GM18508 (cell line): Measurements from ENCODE around the gene TSPEAR.
"Not testable (repeated sequence)": the region's sequence is repeated elsewhere in the genome, so short reads cannot be mapped to it uniquely, and the experiment has no call there.

ENCODE experiments used
- ATAC-seq: cut with Tn5 transposase; IDR thresholded peaks from one replicate; pipeline ENCODE4 v1.9.1; 2021; ENCODE audit warnings: moderate number of reproducible peaks; ENCODE audit not compliant: insufficient read depth, unreplicated experiment

Gene TSPEAR

GRCh38 chr21:44614961-44615391, 96.4 kb downstream of the TSPEAR start:
- ATAC-seq, result no peak

GRCh38 chr21:44614161-44614631, 97.2 kb downstream of the TSPEAR start:
- ATAC-seq, result no peak

- ATAC-seq, result no peak
Observed at GRCh38 chr21:44613386-44614155, 97.8 kb downstream of the TSPEAR start.

- no peak for ATAC-seq
Observed at GRCh38 chr21:44612669-44613229, 98.6 kb downstream of the TSPEAR start.

GRCh38 chr21:44612029-44612486, 99.3 kb downstream of the TSPEAR start, which contains the start of gene KRTAP10-8:
Gene KRTAP10-8, plus strand, starts transcription at chr21:44612079. Its CDS starts 22 bp downstream, at chr21:44612101.
- no peak for ATAC-seq

GRCh38 chr21:44611551-44611950, 99.8 kb downstream of the TSPEAR start:
- ATAC-seq, result no peak

- not testable (repeated sequence) for ATAC-seq
Observed at GRCh38 chr21:44610157-44610843, 101.1 kb downstream of the TSPEAR start.

GRCh38 chr21:44609193-44609592, 102.2 kb downstream of the TSPEAR start:
- ATAC-seq, result no peak

- no peak for ATAC-seq
Observed at GRCh38 chr21:44606495-44606894, 104.9 kb downstream of the TSPEAR start.

GRCh38 chr21:44603911-44604310, 107.5 kb downstream of the TSPEAR start:
- ATAC-seq, result no peak

- ATAC-seq, result no peak
Observed at GRCh38 chr21:44603109-44603875, 108.1 kb downstream of the TSPEAR start.

GRCh38 chr21:44602463-44602850, 108.9 kb downstream of the TSPEAR start:
- no peak for ATAC-seq

- ATAC-seq, result no peak
Observed at GRCh38 chr21:44601596-44602462, 109.5 kb downstream of the TSPEAR start.

- ATAC-seq, result not testable (repeated sequence)
Observed at GRCh38 chr21:44601091-44601490, 110.3 kb downstream of the TSPEAR start.

GRCh38 chr21:44600118-44600978, 111.0 kb downstream of the TSPEAR start, which contains the start of gene KRTAP10-7:
Gene KRTAP10-7, plus strand, starts transcription at chr21:44600597. Its CDS starts 25 bp downstream, at chr21:44600622.
- not testable (repeated sequence) for ATAC-seq

GRCh38 chr21:44599264-44600029, 111.9 kb downstream of the TSPEAR start:
- no peak for ATAC-seq

- no peak for ATAC-seq
Observed at GRCh38 chr21:44598061-44598460, 113.3 kb downstream of the TSPEAR start.
